Type B pancreatic cell (in vitro differentiated cells): Measurements from ENCODE around the gene ZNF335. TPM values are rescaled to one million over a fixed set of nuclear protein-coding genes. Genes with fewer than 3 reads are reported as not detected.
"Not testable (repeated sequence)": the region's sequence is repeated elsewhere in the genome, so short reads cannot be mapped to it uniquely, and the experiment has no call there.

ENCODE experiments used
- DNase-seq: peaks from one replicate; pipeline ENCODE4 v3.0.0; 2021; ENCODE audit warnings: mixed read lengths; ENCODE audit not compliant: unreplicated experiment; ENCODE audit errors: extremely low spot score
- H3K27ac Mint-ChIP-seq: 2 replicates; pipeline ENCODE4 v1.8.0; 2021; ENCODE audit warnings: mild to moderate bottlenecking, mixed read lengths
- H3K27me3 Mint-ChIP-seq: 2 replicates; pipeline ENCODE4 v1.8.0; 2021; ENCODE audit warnings: mixed read lengths
- H3K36me3 Mint-ChIP-seq: 2 replicates; pipeline ENCODE4 v1.8.0; 2021; ENCODE audit warnings: mixed read lengths
- H3K4me1 Mint-ChIP-seq: one replicate; pipeline ENCODE4 v1.8.0; 2021; ENCODE audit warnings: mixed read lengths; ENCODE audit not compliant: unreplicated experiment
- H3K4me3 Mint-ChIP-seq: 2 replicates; pipeline ENCODE4 v1.8.0; 2021; ENCODE audit warnings: mild to moderate bottlenecking, mixed read lengths
- H3K9me3 Mint-ChIP-seq: 2 replicates; pipeline ENCODE4 v1.8.0; 2021; ENCODE audit warnings: mixed read lengths
- total RNA-seq: library from RNA; stranded (reverse); gene quantifications from 2 replicates; pipeline ENCODE4 v1.2.1, GENCODE V29; 2021; ENCODE audit warnings: low replicate concordance
- TF ChIP-seq, protein P1 (sequence below): fragments of 200-600 bp; sonication (generic); conservative IDR thresholded peaks from 2 replicates; pipeline ENCODE4 v1.5.0; 2021; ENCODE audit warnings: antibody characterized with exemption, mild to moderate bottlenecking

ZNF335 gene
- total RNA-seq, 1 donor from 2014 or later, result 19.9 TPM

- no peak for DNase-seq
- Mint-ChIP-seq H3K4me3 (no peak overlapping the region), H3K36me3 (peaks cover 10% of the 10 kb centered on the region), H3K4me1 (no peaks in the 10 kb centered on the region), H3K27ac (no peak overlapping the region), H3K27me3 (no peaks in the 10 kb centered on the region), H3K9me3 (no peaks in the 10 kb centered on the region)
- TF ChIP-seq, protein P1, sequence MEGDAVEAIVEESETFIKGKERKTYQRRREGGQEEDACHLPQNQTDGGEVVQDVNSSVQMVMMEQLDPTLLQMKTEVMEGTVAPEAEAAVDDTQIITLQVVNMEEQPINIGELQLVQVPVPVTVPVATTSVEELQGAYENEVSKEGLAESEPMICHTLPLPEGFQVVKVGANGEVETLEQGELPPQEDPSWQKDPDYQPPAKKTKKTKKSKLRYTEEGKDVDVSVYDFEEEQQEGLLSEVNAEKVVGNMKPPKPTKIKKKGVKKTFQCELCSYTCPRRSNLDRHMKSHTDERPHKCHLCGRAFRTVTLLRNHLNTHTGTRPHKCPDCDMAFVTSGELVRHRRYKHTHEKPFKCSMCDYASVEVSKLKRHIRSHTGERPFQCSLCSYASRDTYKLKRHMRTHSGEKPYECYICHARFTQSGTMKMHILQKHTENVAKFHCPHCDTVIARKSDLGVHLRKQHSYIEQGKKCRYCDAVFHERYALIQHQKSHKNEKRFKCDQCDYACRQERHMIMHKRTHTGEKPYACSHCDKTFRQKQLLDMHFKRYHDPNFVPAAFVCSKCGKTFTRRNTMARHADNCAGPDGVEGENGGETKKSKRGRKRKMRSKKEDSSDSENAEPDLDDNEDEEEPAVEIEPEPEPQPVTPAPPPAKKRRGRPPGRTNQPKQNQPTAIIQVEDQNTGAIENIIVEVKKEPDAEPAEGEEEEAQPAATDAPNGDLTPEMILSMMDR, result no peak
Observed at GRCh38 chr20:45959956-45960630, 11.9 kb downstream of the ZNF335 start.

- Mint-ChIP-seq H3K27ac (no peak overlapping the region), H3K27me3 (no peaks in the 10 kb centered on the region), H3K4me1 (no peaks in the 10 kb centered on the region), H3K4me3 (no peak overlapping the region), H3K9me3 (no peaks in the 10 kb centered on the region), H3K36me3 (peaks cover 10% of the 10 kb centered on the region)
- TF ChIP-seq, protein P1, result no peak
- no peak for DNase-seq
Observed at GRCh38 chr20:45959126-45959525, 12.9 kb downstream of the ZNF335 start.

DNA sequence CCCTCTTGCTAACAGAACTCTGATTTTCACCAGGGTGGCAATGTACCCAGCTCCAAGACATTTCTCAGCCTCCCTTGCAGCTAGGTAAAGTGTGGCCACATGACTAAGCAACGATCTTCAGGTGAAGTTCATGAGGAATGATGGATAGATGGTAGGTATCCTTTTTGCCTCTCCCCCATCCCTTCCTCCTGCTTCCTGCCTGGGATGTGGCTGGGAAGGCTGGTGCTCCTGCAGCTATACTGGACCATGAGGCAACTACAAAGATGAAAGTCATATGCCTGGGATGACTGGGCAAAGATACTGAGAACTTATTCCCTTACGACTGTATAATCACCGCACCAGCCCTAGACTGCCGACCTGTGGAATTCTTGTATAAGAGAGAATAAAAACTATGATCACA, 13.4 kb downstream of the ZNF335 start:
- no peak overlapping the region for H3K4me3 Mint-ChIP-seq
- no peaks in the 10 kb centered on the region for H3K9me3 Mint-ChIP-seq
- H3K27ac Mint-ChIP-seq, result no peak overlapping the region
- peaks cover 10% of the 10 kb centered on the region for H3K36me3 Mint-ChIP-seq
- H3K27me3 Mint-ChIP-seq, result no peaks in the 10 kb centered on the region
- no peaks in the 10 kb centered on the region for H3K4me1 Mint-ChIP-seq
- DNase-seq, result no peak
- TF ChIP-seq, protein P1, result no peak

DNA sequence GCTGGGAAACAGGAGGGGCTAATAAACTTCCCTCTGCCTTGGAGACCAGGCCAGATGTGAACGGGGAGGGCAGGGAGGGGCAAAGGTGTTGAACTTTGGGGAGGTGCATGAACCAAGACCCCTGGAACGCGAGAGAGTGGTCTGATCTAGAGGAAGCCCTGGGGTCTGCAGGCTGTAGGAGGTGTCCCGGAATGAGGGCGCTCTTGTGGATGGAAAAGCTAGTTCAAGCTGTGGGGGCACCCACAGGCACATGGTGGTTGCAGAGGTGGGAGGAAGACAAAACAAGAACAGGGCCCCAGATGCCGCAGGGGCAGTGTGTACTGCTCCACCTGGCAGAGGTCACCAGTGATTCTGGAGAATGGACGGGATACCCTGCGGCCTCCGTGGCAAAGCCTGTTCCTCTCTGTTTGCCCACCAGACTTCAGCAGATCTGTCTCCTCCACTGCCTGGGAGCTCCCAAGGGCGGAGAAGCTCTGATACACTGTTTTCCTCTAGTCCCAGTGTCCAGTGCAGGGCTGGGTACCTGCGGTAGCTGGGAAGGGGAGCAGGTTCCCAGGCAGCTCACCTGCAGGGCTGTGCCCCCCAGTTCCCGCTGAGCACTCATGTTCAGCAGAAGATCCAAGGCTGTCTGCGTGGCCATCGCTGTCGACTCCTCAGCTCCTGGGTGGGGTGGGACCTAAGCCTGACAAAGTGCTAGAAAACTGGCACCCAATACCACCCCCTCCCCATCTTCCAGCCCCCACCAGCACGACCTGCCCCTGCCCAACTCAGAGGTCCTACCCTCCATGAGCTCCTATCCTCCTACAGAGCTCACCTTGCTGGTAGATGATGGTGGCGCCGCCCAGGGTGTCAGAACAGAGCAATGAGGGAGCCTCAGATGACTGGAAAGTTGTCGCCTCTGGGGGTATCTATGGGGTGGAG, 14.7 kb downstream of the ZNF335 start:
- H3K4me1 Mint-ChIP-seq, result no peaks in the 10 kb centered on the region
- DNase-seq, result no peak
- TF ChIP-seq, protein P1, result no peak
- no peaks in the 10 kb centered on the region for H3K27me3 Mint-ChIP-seq
- no peaks in the 10 kb centered on the region for H3K9me3 Mint-ChIP-seq
- H3K27ac Mint-ChIP-seq, result no peak overlapping the region
- peaks cover 10% of the 10 kb centered on the region for H3K36me3 Mint-ChIP-seq
- H3K4me3 Mint-ChIP-seq, result no peak overlapping the region

- not testable (repeated sequence) for H3K27ac Mint-ChIP-seq, H3K4me1 Mint-ChIP-seq, DNase-seq, H3K4me3 Mint-ChIP-seq, H3K9me3 Mint-ChIP-seq, H3K27me3 Mint-ChIP-seq
- H3K36me3 Mint-ChIP-seq, result peaks cover 14% of the 10 kb centered on the region
Observed at GRCh38 chr20:45956326-45956725, 15.7 kb downstream of the ZNF335 start.

DNA sequence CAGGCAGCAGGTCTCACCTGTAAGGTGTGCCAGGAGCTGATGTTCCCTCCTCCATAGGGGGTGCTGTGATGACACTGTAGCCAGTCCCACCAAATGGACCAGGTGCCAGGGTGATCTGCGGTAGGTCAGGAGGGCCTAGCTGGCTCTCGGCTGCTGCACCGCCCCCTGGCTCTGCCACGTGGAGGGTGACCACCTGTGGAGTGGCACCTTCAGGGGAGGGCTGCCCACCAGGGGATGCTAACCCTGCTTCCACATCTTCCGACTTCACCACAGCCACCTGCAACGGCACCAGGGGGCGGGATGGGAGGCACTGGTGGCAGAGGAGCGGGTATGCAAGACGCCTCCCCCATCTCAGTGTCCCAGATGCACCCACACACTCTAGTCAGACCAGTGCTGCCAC, 18.3 kb downstream of the ZNF335 start:
- no peaks in the 10 kb centered on the region for H3K27me3 Mint-ChIP-seq
- no peak overlapping the region for H3K4me3 Mint-ChIP-seq
- no peaks in the 10 kb centered on the region for H3K9me3 Mint-ChIP-seq
- H3K27ac Mint-ChIP-seq, result no peak overlapping the region
- no peak for DNase-seq
- H3K36me3 Mint-ChIP-seq, result peaks cover 7% of the 10 kb centered on the region
- no peaks in the 10 kb centered on the region for H3K4me1 Mint-ChIP-seq
- TF ChIP-seq, protein P1, result no peak
